Testis (tissue), 2 donors: ENCODE results near the gene ITIH6.

Experiments
- POLR2A ChIP-seq: fragments of 450-650 bp; IDR thresholded peaks from one replicate; pipeline ENCODE4 v1.6.1; 2017; ENCODE audit warnings: antibody characterized with exemption, mild to moderate bottlenecking, moderate library complexity
- TF ChIP-seq, protein P1 (sequence below), 3 experiments: fragments of 450-650 bp in 2 of 3; fragments of 200-600 bp in 1 of 3; sonication (generic) in 1 of 3; IDR thresholded peaks; one replicate each; pipeline ENCODE4 v1.5.1; 2016 to 2019; ENCODE audit warnings: antibody characterized with exemption in 3 of 3, mild to moderate bottlenecking in 2 of 3, moderate library complexity in 1 of 3

DNA sequence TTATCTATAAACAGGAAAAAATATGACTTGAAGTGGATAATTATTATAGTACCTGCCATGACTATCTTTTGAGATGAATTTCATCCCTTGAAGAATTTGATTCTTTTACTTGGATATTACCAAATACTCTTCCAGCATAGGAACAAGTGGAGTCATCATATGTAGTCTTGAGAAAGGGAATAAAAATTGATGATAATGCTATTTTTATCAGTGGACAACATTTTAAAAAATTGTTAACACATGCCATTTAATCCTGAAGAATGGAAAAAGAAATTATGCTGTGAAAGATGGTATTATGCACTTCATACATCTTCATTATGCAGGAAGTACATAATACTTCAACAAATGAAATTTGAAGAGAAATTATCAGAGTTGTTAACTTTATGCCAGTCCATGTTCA lies 83.6 kb downstream of the ITIH6 start:
- TF ChIP-seq, protein P1, sequence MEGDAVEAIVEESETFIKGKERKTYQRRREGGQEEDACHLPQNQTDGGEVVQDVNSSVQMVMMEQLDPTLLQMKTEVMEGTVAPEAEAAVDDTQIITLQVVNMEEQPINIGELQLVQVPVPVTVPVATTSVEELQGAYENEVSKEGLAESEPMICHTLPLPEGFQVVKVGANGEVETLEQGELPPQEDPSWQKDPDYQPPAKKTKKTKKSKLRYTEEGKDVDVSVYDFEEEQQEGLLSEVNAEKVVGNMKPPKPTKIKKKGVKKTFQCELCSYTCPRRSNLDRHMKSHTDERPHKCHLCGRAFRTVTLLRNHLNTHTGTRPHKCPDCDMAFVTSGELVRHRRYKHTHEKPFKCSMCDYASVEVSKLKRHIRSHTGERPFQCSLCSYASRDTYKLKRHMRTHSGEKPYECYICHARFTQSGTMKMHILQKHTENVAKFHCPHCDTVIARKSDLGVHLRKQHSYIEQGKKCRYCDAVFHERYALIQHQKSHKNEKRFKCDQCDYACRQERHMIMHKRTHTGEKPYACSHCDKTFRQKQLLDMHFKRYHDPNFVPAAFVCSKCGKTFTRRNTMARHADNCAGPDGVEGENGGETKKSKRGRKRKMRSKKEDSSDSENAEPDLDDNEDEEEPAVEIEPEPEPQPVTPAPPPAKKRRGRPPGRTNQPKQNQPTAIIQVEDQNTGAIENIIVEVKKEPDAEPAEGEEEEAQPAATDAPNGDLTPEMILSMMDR (IDR thresholded peaks at IDR 0.05), result no peak
- no peak for TF ChIP-seq POLR2A
